Body of pancreas (tissue), 4 donors: ENCODE results near the gene SLC12A7.

Source experiments
- CTCF ChIP-seq, 7 experiments: fragments of 450-650 bp in 4 of 7; fragments of 200-600 bp in 3 of 7; sonication (generic) in 3 of 7; IDR thresholded peaks; one replicate each; pipeline ENCODE4 v1.5.1; 2016 to 2019; ENCODE audit warnings: antibody characterized with exemption in 7 of 7
- POLR2A ChIP-seq, 3 donors: fragments of 450-650 bp; IDR thresholded peaks; one replicate each; pipeline ENCODE4 v1.6.1; 2016; ENCODE audit warnings: antibody characterized with exemption in 3 of 3, mild to moderate bottlenecking in 2 of 3

DNA sequence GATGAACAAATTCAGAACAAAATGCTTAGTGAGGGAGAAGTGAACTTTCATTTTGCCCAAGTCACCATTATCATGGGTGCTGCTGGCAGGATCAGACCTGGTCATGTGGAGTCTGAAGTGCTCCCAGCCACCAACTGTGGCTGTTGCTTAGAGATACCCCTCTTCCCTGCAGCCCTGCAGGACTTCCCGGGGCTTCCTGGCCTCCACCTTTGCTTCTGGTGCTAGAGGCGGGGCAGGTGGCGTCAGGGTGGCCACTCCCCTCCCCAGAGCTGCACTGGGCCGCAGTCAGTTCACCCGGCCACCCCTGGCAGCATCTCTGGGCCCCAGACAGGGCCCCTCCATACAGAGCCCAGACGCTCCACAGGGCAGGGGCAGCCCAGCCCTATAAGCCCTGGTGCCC is 30.0 kb upstream of the SLC12A7 start:
- no peak for TF ChIP-seq CTCF (IDR thresholded peaks at IDR 0.05)
- TF ChIP-seq POLR2A (IDR thresholded peaks at IDR 0.05): no peak
